ENCODE results near the gene NSD1. TPM values are rescaled to one million over a fixed set of nuclear protein-coding genes. Genes with fewer than 3 reads are reported as not detected.
A peak's percentile ranks its signal among the peaks of the same experiment; 100 is the strongest.

Gene NSD1
- total RNA-seq, 2 experiments from 2014 or later, result 87.6 to 93.3 TPM

DNA sequence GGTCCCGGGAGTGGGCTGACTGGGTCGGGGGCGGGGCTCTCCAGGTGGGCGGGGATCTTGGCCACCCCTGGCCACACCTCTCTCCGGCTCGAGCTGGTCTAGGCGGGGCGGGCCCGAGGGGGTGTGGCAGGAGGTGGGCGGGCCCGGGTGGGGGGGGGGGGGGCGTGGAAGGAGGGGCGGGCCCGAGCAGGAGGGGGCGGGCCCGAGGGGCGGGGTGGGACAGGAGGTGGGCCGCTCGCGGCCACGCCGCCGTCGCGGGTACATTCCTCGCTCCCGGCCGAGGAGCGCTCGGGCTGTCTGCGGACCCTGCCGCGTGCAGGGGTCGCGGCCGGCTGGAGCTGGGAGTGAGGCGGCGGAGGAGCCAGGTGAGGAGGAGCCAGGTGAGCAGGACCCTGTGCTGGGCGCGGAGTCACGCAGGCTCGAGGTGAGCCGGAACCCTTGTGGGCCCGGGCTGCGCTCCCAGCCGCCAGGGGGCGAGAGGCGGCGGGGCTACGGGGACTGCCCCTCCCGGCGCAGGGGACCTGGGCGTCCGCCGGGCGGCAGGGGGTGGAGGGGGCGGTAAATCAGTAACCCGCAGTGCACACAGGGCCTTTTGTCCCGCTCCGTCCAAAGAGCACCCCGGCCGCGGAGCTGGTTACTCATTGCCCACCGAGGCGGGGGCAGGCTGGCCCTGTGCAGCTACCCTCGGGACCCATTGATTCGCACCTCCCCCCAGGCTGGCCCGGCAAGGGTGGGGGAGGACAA is 46.7 kb upstream of the NSD1 start, which contains the start of gene FGFR4:
Gene FGFR4, plus strand, starts transcription at position 262 of the 744 bp plus-strand sequence. CDS start 2,688 bp downstream, outside the sequence.
- H3K36me3 Mint-ChIP-seq (ENCODE audit: low read depth), result no peaks in the 10 kb centered on the region
- Histone ChIP-seq H3K4me3 (ENCODE audit: low read length) (peak within 1 kb of the TSS; percentile 54), H3K4me1 (ENCODE audit: insufficient read depth, low read length) (peaks cover 15% of the 10 kb centered on the region), H3K36me3 (ENCODE audit: insufficient read depth, low read length) (no peaks in the 10 kb centered on the region), H3K27me3 (ENCODE audit: control insufficient read depth in 1 of 2, insufficient read depth in 2 of 2, low read length in 2 of 2) (peaks cover 5 to 10% of the 10 kb centered on the region in 2 experiments), H3K9me3 (ENCODE audit: control insufficient read depth in 1 of 2, insufficient read depth in 1 of 2, low read length in 2 of 2) (peaks cover 0 to 5% of the 10 kb centered on the region in 2 experiments), H3K27ac (ENCODE audit: low read depth in 1 of 2, low read length in 2 of 2) (no peak within 1 kb of the TSS)
- H3K9me3 Mint-ChIP-seq, result no peaks in the 10 kb centered on the region
- DNase-seq (peak; percentile 39 to 85 (median 62)), ATAC-seq (ENCODE audit: poor library complexity) (peak; percentile 87)
- POLR2A ChIA-PET, result interaction anchor here (0.7 to 2.6 kb wide), 2 partner anchors 15 to 47 kb away, joined by 3 to 10 read pairs; partner anchors contain the start of gene NSD1
- no peak within 1 kb of the TSS for H3K27ac Mint-ChIP-seq
- intact Hi-C loops (cut with DNase I, micrococcal nuclease), result loop anchor here in 1 of 2 experiments (5.0 kb wide), 1 partner anchor 700 kb away; the partner anchor contains the start of genes HIGD2A and NOP16
- peak within 1 kb of the TSS; percentile 72 for H3K4me3 Mint-ChIP-seq
- H3K27me3 Mint-ChIP-seq, result peaks cover 15% of the 10 kb centered on the region
- H3K4me1 Mint-ChIP-seq (ENCODE audit: low read depth), result peaks cover 6% of the 10 kb centered on the region
- TF ChIP-seq, protein P1, sequence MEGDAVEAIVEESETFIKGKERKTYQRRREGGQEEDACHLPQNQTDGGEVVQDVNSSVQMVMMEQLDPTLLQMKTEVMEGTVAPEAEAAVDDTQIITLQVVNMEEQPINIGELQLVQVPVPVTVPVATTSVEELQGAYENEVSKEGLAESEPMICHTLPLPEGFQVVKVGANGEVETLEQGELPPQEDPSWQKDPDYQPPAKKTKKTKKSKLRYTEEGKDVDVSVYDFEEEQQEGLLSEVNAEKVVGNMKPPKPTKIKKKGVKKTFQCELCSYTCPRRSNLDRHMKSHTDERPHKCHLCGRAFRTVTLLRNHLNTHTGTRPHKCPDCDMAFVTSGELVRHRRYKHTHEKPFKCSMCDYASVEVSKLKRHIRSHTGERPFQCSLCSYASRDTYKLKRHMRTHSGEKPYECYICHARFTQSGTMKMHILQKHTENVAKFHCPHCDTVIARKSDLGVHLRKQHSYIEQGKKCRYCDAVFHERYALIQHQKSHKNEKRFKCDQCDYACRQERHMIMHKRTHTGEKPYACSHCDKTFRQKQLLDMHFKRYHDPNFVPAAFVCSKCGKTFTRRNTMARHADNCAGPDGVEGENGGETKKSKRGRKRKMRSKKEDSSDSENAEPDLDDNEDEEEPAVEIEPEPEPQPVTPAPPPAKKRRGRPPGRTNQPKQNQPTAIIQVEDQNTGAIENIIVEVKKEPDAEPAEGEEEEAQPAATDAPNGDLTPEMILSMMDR (IDR thresholded peaks at IDR 0.05), result peak; percentile 69
- CTCF ChIA-PET, result interaction anchor here (2.1 to 3.7 kb wide), 2 partner anchors 16 to 25 kb away, joined by 9 to 18 read pairs; no protein-coding TSS in a partner anchor

DNA sequence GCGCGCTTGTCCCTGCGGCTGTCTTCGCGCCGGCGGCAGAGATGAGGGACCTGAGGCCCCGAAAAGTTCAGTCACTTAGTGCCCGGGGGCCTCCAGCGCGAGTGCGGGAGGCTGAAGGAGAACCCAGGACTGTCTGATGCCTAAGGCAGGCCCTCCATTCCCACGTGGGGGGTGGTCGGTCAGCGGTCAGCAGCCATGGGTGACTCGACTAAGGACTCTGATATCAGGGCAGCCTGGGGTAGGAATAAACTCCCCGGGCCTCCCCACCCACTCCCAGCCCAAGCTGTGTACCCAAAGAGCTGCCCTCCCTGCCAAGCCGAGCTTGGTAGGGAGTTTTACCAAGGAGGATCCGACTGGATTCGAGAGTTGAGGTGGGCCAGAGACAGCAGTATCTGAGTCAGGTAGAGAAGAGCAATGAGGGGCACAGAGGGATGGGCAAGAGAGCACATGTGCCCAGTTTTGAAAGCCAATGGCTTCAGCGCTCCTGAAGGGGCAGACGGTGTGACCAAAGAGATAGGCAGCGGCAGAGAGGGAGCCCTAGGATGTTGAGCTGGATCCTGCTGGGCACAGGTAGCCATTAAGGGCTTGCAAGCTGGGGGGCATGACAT is 46.1 kb upstream of the NSD1 start:
- Mint-ChIP-seq H3K4me1 (ENCODE audit: low read depth) (peaks cover 6% of the 10 kb centered on the region), H3K27ac (no peak overlapping the region), H3K36me3 (ENCODE audit: low read depth) (no peaks in the 10 kb centered on the region), H3K9me3 (no peaks in the 10 kb centered on the region), H3K4me3 (no peak overlapping the region), H3K27me3 (peaks cover 15% of the 10 kb centered on the region)
- peak in 1 of 14 experiments; percentile 5 for DNase-seq
- CTCF ChIA-PET, result interaction anchor here (2.1 to 3.7 kb wide), 2 partner anchors 16 to 24 kb away, joined by 9 to 18 read pairs; no protein-coding TSS in a partner anchor
- no peaks in the 10 kb centered on the region for H3K36me3 ChIP-seq (ENCODE audit: insufficient read depth, low read length)
- POLR2A ChIA-PET, result interaction anchor here (0.6 to 2.6 kb wide), 3 partner anchors 15 to 208 kb away, joined by 3 to 10 read pairs (median 3); partner anchors contain the start of gene NSD1
- peaks cover 5 to 10% of the 10 kb centered on the region in 2 experiments for H3K27me3 ChIP-seq (ENCODE audit: control insufficient read depth in 1 of 2, insufficient read depth in 2 of 2, low read length in 2 of 2)
- TF ChIP-seq, protein P1 (IDR thresholded peaks at IDR 0.05), result no peak
- intact Hi-C loops (cut with DNase I, micrococcal nuclease), result loop anchor here in 1 of 2 experiments (5.0 kb wide), 1 partner anchor 700 kb away; the partner anchor contains the start of genes HIGD2A and NOP16
- H3K27ac ChIP-seq (ENCODE audit: low read depth in 1 of 2, low read length in 2 of 2), result no peak overlapping the region
- H3K9me3 ChIP-seq (ENCODE audit: control insufficient read depth in 1 of 2, insufficient read depth in 1 of 2, low read length in 2 of 2), result peaks cover 0 to 5% of the 10 kb centered on the region in 2 experiments
- no peak for ATAC-seq (ENCODE audit: poor library complexity)
- H3K4me1 ChIP-seq (ENCODE audit: insufficient read depth, low read length), result peaks cover 15% of the 10 kb centered on the region
- peak overlapping the region; percentile 54 for H3K4me3 ChIP-seq (ENCODE audit: low read length)

DNA sequence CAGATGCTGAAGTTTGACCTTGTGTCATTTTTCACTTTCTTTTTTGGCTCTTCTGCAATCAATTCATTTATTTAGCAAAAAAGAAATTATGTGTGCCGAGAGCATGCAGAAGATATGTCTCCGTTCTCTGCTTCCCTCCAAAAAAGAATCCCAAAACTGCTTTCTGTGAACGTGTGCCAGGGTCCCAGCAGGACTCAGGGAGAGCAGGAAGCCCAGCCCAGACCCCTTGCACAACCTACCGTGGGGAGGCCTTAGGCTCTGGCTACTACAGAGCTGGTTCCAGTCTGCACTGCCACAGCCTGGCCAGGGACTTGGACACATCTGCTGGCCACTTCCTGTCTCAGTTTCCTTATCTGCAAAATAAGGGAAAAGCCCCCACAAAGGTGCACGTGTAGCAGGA is 44.4 kb upstream of the NSD1 start:
- Mint-ChIP-seq H3K4me3 (no peak overlapping the region), H3K9me3 (no peaks in the 10 kb centered on the region), H3K27ac (no peak overlapping the region), H3K4me1 (ENCODE audit: low read depth) (peaks cover 6% of the 10 kb centered on the region), H3K36me3 (ENCODE audit: low read depth) (no peaks in the 10 kb centered on the region), H3K27me3 (peaks cover 15% of the 10 kb centered on the region)
- ATAC-seq (ENCODE audit: poor library complexity) (no peak), DNase-seq (no peak)
- CTCF ChIA-PET, result interaction anchor here (1.0 kb wide), 1 partner anchor 25 kb away, joined by 4 read pairs; no protein-coding TSS in a partner anchor
- Histone ChIP-seq H3K27ac (ENCODE audit: low read depth in 1 of 2, low read length in 2 of 2) (no peak overlapping the region), H3K4me1 (ENCODE audit: insufficient read depth, low read length) (peaks cover 15% of the 10 kb centered on the region), H3K27me3 (ENCODE audit: control insufficient read depth in 1 of 2, insufficient read depth in 2 of 2, low read length in 2 of 2) (peaks cover 5 to 10% of the 10 kb centered on the region in 2 experiments), H3K36me3 (ENCODE audit: insufficient read depth, low read length) (no peaks in the 10 kb centered on the region), H3K4me3 (ENCODE audit: low read length) (no peak overlapping the region), H3K9me3 (ENCODE audit: control insufficient read depth in 1 of 2, insufficient read depth in 1 of 2, low read length in 2 of 2) (peaks cover 0 to 5% of the 10 kb centered on the region in 2 experiments)
- intact Hi-C loops (cut with DNase I, micrococcal nuclease), result loop anchor here in 1 of 2 experiments (5.0 kb wide), 1 partner anchor 702 kb away; the partner anchor contains the start of genes HIGD2A and NOP16
- TF ChIP-seq, protein P1 (IDR thresholded peaks at IDR 0.05), result no peak
- POLR2A ChIA-PET, result interaction anchor here (1.2 kb wide), 1 partner anchor 25 kb away, joined by 3 read pairs; no protein-coding TSS in a partner anchor

Data from CD4-positive, alpha-beta T cell (primary cell).